ENCODE data around the gene CCNY.

- no peak for TF ChIP-seq POLR2A (IDR thresholded peaks at IDR 0.05; ENCODE audit: low read depth, low read length)
- no peak for TF ChIP-seq TAF1 (IDR thresholded peaks at IDR 0.05; ENCODE audit: borderline replicate concordance, low read depth, low read length)
- TF ChIP-seq POLR2AphosphoS5 (IDR thresholded peaks at IDR 0.05; ENCODE audit: low read depth, low read length), result no peak
These were observed 167.8 kb downstream of the CCNY start for GRCh38 chr10:35504132-35504531.
